ENCODE results near the gene DNAJC19. TPM values are rescaled to one million over a fixed set of nuclear protein-coding genes. Genes with fewer than 3 reads are reported as not detected.

DNAJC19 gene
- total and polyA plus RNA-seq, 4 donors: 26.4 to 51.7 (median 36.7) TPM

- Histone ChIP-seq H3K4me3 (no peak overlapping the region), H3K9me3 (ENCODE audit: control insufficient read depth in 4 of 4, insufficient read depth in 3 of 4, low read length in 3 of 4) (no peaks in the 10 kb centered on the region), H3K36me3 (ENCODE audit: control insufficient read depth in 4 of 4, insufficient read depth in 4 of 4, low read length in 4 of 4) (peaks cover 12 to 42% (median 21%) of the 10 kb centered on the region in 4 donors), H3K27me3 (ENCODE audit: control insufficient read depth in 3 of 3, insufficient read depth in 3 of 3, low read length in 2 of 3) (no peaks in the 10 kb centered on the region), H3K4me1 (ENCODE audit: control insufficient read depth in 5 of 5, insufficient read depth in 5 of 5, low read length in 5 of 5) (peaks cover 0 to 3% (median 0%) of the 10 kb centered on the region in 5 donors), H3K27ac (ENCODE audit: low read depth in 1 of 2, low read length in 1 of 2) (no peak overlapping the region), H3K9ac (ENCODE audit: insufficient read depth in 1 of 2, low read length in 2 of 2) (no peak overlapping the region)
- DNase-seq (no peak), ATAC-seq (ENCODE audit: insufficient read depth, low FRiP score) (no peak)
- TF ChIP-seq CTCF (IDR thresholded peaks at IDR 0.05; ENCODE audit: control extremely low read depth, extremely low read depth): no peak
- 93 to 96% methylated on average over 6 of the region's 6 CpGs for WGBS, 2 donors
Measured at GRCh38 chr3:180974286-180974685, 15.2 kb downstream of the DNAJC19 start.

- no peak for TF ChIP-seq CTCF (IDR thresholded peaks at IDR 0.05; ENCODE audit: control extremely low read depth, extremely low read depth)
- Histone ChIP-seq H3K4me1 (ENCODE audit: control insufficient read depth in 5 of 5, insufficient read depth in 5 of 5, low read length in 5 of 5) (peaks cover 0 to 2% (median 0%) of the 10 kb centered on the region in 5 donors), H3K36me3 (ENCODE audit: control insufficient read depth in 4 of 4, insufficient read depth in 4 of 4, low read length in 4 of 4) (peaks cover 12 to 44% (median 23%) of the 10 kb centered on the region in 4 donors), H3K9me3 (ENCODE audit: control insufficient read depth in 4 of 4, insufficient read depth in 3 of 4, low read length in 3 of 4) (no peaks in the 10 kb centered on the region), H3K27me3 (ENCODE audit: control insufficient read depth in 3 of 3, insufficient read depth in 3 of 3, low read length in 2 of 3) (no peaks in the 10 kb centered on the region), H3K27ac (ENCODE audit: low read depth in 1 of 2, low read length in 1 of 2) (no peak overlapping the region), H3K4me3 (no peak overlapping the region), H3K9ac (ENCODE audit: insufficient read depth in 1 of 2, low read length in 2 of 2) (no peak overlapping the region)
- WGBS, 2 donors: 37 to 78% methylated on average over 2 of the region's 2 CpGs
- ATAC-seq (ENCODE audit: insufficient read depth, low FRiP score) (no peak), DNase-seq (no peak)
Measured at GRCh38 chr3:180973543-180973942, 16.0 kb downstream of the DNAJC19 start.

GRCh38 chr3:180970931-180971330 lies 18.6 kb downstream of the DNAJC19 start:
- ATAC-seq (ENCODE audit: insufficient read depth, low FRiP score) (no peak), DNase-seq (no peak)
- no peak for TF ChIP-seq CTCF (IDR thresholded peaks at IDR 0.05; ENCODE audit: control extremely low read depth, extremely low read depth)
- H3K9me3 ChIP-seq (ENCODE audit: control insufficient read depth in 4 of 4, insufficient read depth in 3 of 4, low read length in 3 of 4): no peaks in the 10 kb centered on the region
- H3K4me1 ChIP-seq (ENCODE audit: control insufficient read depth in 5 of 5, insufficient read depth in 5 of 5, low read length in 5 of 5): no peaks in the 10 kb centered on the region
- H3K9ac ChIP-seq (ENCODE audit: insufficient read depth in 1 of 2, low read length in 2 of 2): no peak overlapping the region
- H3K27ac ChIP-seq (ENCODE audit: low read depth in 1 of 2, low read length in 1 of 2): no peak overlapping the region
- 97 to 98% methylated on average over 6 of the region's 6 CpGs for WGBS, 2 donors
- no peak overlapping the region for H3K4me3 ChIP-seq
- H3K36me3 ChIP-seq (ENCODE audit: control insufficient read depth in 4 of 4, insufficient read depth in 4 of 4, low read length in 4 of 4): peaks cover 12 to 39% (median 26%) of the 10 kb centered on the region in 4 donors
- no peaks in the 10 kb centered on the region for H3K27me3 ChIP-seq (ENCODE audit: control insufficient read depth in 3 of 3, insufficient read depth in 3 of 3, low read length in 2 of 3)

- DNase-seq (no peak), ATAC-seq (ENCODE audit: insufficient read depth, low FRiP score) (no peak)
- 97 to 100% methylated on average over 1 of the region's 1 CpG for WGBS, 2 donors
- no peaks in the 10 kb centered on the region for H3K9me3 ChIP-seq (ENCODE audit: control insufficient read depth in 4 of 4, insufficient read depth in 3 of 4, low read length in 3 of 4)
- no peak overlapping the region for H3K4me3 ChIP-seq
- no peaks in the 10 kb centered on the region for H3K27me3 ChIP-seq (ENCODE audit: control insufficient read depth in 3 of 3, insufficient read depth in 3 of 3, low read length in 2 of 3)
- no peak for TF ChIP-seq CTCF (IDR thresholded peaks at IDR 0.05; ENCODE audit: control extremely low read depth, extremely low read depth)
- H3K27ac ChIP-seq (ENCODE audit: low read depth in 1 of 2, low read length in 1 of 2): no peak overlapping the region
- H3K4me1 ChIP-seq (ENCODE audit: control insufficient read depth in 5 of 5, insufficient read depth in 5 of 5, low read length in 5 of 5): peaks cover 0 to 4% (median 0%) of the 10 kb centered on the region in 5 donors
- no peak overlapping the region for H3K9ac ChIP-seq (ENCODE audit: insufficient read depth in 1 of 2, low read length in 2 of 2)
- H3K36me3 ChIP-seq (ENCODE audit: control insufficient read depth in 4 of 4, insufficient read depth in 4 of 4, low read length in 4 of 4): peaks cover 7 to 41% (median 21%) of the 10 kb centered on the region in 4 donors
Measured at GRCh38 chr3:180962530-180962929, 27.0 kb downstream of the DNAJC19 start.

All from lung (tissue), 12 donors.